HG02588 (cell line): ENCODE results near the gene ABLIM1.

ENCODE experiments used
- ATAC-seq: cut with Tn5 transposase; IDR thresholded peaks from one replicate; pipeline ENCODE4 v1.9.1; 2021; ENCODE audit warnings: mild to moderate bottlenecking, moderate library complexity; ENCODE audit not compliant: unreplicated experiment

The ABLIM1 gene

GRCh38 chr10:114680543-114681117 is 22.6 kb upstream of the ABLIM1 start:
- ATAC-seq: no peak

GRCh38 chr10:114679552-114679951 is 21.5 kb upstream of the ABLIM1 start:
- no peak for ATAC-seq

GRCh38 chr10:114678820-114679219 is 20.7 kb upstream of the ABLIM1 start:
- no peak for ATAC-seq

GRCh38 chr10:114678336-114678735 is 20.3 kb upstream of the ABLIM1 start:
- ATAC-seq: no peak

GRCh38 chr10:114674346-114674745 is 16.3 kb upstream of the ABLIM1 start:
- ATAC-seq: no peak

- ATAC-seq: no peak
Observed at GRCh38 chr10:114669648-114670047, 11.6 kb upstream of the ABLIM1 start.

- no peak for ATAC-seq
Observed at GRCh38 chr10:114668375-114669080, 10.5 kb upstream of the ABLIM1 start.

- no peak for ATAC-seq
Observed at GRCh38 chr10:114665873-114666272, 7.8 kb upstream of the ABLIM1 start.

- ATAC-seq: no peak
Observed at GRCh38 chr10:114665406-114665805, 7.3 kb upstream of the ABLIM1 start.

GRCh38 chr10:114664127-114664526 is 6.1 kb upstream of the ABLIM1 start:
- ATAC-seq: no peak

GRCh38 chr10:114663626-114664025 is 5.6 kb upstream of the ABLIM1 start:
- no peak for ATAC-seq

- no peak for ATAC-seq
Observed at GRCh38 chr10:114662646-114663217, 4.7 kb upstream of the ABLIM1 start.

- ATAC-seq: no peak
Observed at GRCh38 chr10:114661212-114661880, 3.3 kb upstream of the ABLIM1 start.

- no peak for ATAC-seq
Observed at GRCh38 chr10:114655671-114656070, 2.4 kb downstream of the ABLIM1 start.

- no peak for ATAC-seq
Observed at GRCh38 chr10:114654822-114655575, 3.1 kb downstream of the ABLIM1 start.

- no peak for ATAC-seq
Observed at GRCh38 chr10:114653926-114654325, 4.1 kb downstream of the ABLIM1 start.

- no peak for ATAC-seq
Observed at GRCh38 chr10:114652402-114653368, 5.4 kb downstream of the ABLIM1 start.

- ATAC-seq: no peak
Observed at GRCh38 chr10:114650831-114651230, 7.2 kb downstream of the ABLIM1 start.

GRCh38 chr10:114650266-114650665 is 7.8 kb downstream of the ABLIM1 start:
- ATAC-seq: no peak
